SU-DHL-6 (cell line): ENCODE data around the gene LRRC43.

Source experiments
- H2AFZ ChIP-seq: fragments of 200-600 bp; sonication (generic); 2 replicates; pipeline ENCODE4 v1.6.1; 2014; ENCODE audit warnings: low read depth, mild to moderate bottlenecking, moderate library complexity, mixed read lengths, antibody characterized with exemption, low read length; ENCODE audit not compliant: severe bottlenecking
- H3F3A ChIP-seq: fragments of 200-600 bp; shearing (Covaris generic); 2 replicates; pipeline ENCODE4 v1.6.0; 2016; ENCODE audit warnings: antibody characterized with exemption, mild to moderate bottlenecking; ENCODE audit not compliant: insufficient read depth
- H3K27ac ChIP-seq: fragments of 200-600 bp; sonication (generic); 2 replicates; pipeline ENCODE4 v1.5.1; 2016; ENCODE audit warnings: low read depth, mild to moderate bottlenecking, low read length, moderate library complexity, mixed read lengths
- H3K27me3 ChIP-seq: fragments of 200-600 bp; sonication (generic), shearing (Covaris generic); 2 replicates; pipeline ENCODE4 v1.6.0; 2014; ENCODE audit warnings: mild to moderate bottlenecking, low read length
- H3K36me3 ChIP-seq: fragments of 200-600 bp; sonication (generic); 2 replicates; pipeline ENCODE4 v1.6.1; 2014; ENCODE audit warnings: mild to moderate bottlenecking, low read length, mixed read lengths
- H3K4me2 ChIP-seq: fragments of 300-600, 200-600 bp; shearing (Covaris generic), sonication (generic); 2 replicates; pipeline ENCODE4 v1.6.0; 2014; ENCODE audit warnings: low read length, low read depth, mild to moderate bottlenecking; ENCODE audit not compliant: poor library complexity, severe bottlenecking
- H3K4me3 ChIP-seq: fragments of 200-600 bp; sonication (generic); 2 replicates; pipeline ENCODE4 v1.5.1; 2014; ENCODE audit warnings: antibody characterized with exemption, low read length, mild to moderate bottlenecking, mixed read lengths; ENCODE audit not compliant: insufficient read depth, poor library complexity, severe bottlenecking
- H3K79me2 ChIP-seq: fragments of 200-600 bp; sonication (generic); 2 replicates; pipeline ENCODE4 v1.6.1; 2014; ENCODE audit warnings: mild to moderate bottlenecking, low read length, moderate library complexity; ENCODE audit not compliant: insufficient read depth
- H3K9ac ChIP-seq: fragments of 200-600 bp; sonication (generic); 2 replicates; pipeline ENCODE4 v1.7.0; 2014; ENCODE audit warnings: mild to moderate bottlenecking, low read length
- H3K9me2 ChIP-seq: fragments of 200-600 bp; sonication (generic); replicated peaks from 2 replicates; pipeline ENCODE4 v1.6.1; 2014; ENCODE audit warnings: low read length; ENCODE audit not compliant: insufficient read depth
- H3K9me3 ChIP-seq: fragments of 200-600 bp; sonication (generic); 2 replicates; pipeline ENCODE4 v1.6.1; 2014; ENCODE audit warnings: low read length, mixed read lengths; ENCODE audit not compliant: insufficient read depth
- H4K20me1 ChIP-seq: fragments of 200-600 bp; sonication (generic); 2 replicates; pipeline ENCODE4 v1.6.1; 2014; ENCODE audit warnings: low read depth, mild to moderate bottlenecking, antibody characterized with exemption, low read length, moderate library complexity, mixed read lengths
- EZH2phosphoT487 ChIP-seq: fragments of 200-600 bp; sonication (generic), shearing (Covaris generic); conservative IDR thresholded peaks from 2 replicates; pipeline ENCODE4 v1.6.1; 2018; ENCODE audit warnings: mild to moderate bottlenecking, antibody characterized with exemption, low read length, moderate library complexity, mixed read lengths
- TF ChIP-seq, protein P1 (sequence below): fragments of 200-600 bp; sonication (generic); IDR thresholded peaks from one replicate; pipeline ENCODE4 v1.5.1; 2017; ENCODE audit warnings: antibody characterized with exemption, mild to moderate bottlenecking, low read length, moderate library complexity; ENCODE audit not compliant: insufficient read depth, poor library complexity, severe bottlenecking

LRRC43 gene

DNA sequence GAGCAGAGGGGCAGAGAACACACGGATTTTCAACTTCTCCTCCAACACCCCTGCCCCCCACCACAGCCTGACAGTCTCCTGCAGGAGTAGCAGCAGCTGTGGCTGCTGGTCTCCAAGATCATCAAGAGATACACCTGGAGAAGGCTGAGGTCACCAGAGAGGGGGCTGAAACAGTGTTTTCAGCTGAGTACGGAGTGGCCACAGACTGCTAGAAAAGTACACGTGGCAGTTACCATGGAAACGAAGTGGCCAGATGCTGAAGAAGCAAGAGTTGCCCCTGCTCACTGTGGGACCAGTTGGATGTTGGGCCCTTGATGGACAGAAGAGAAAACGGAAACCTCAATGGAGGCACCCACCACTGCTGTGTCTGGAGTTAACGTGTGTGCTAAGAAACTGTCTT, 47.9 kb downstream of the LRRC43 start:
- H3K4me2 ChIP-seq, result no peak overlapping the region
- no peak overlapping the region for H2AFZ ChIP-seq
- H3K36me3 ChIP-seq, result peaks cover 2% of the 10 kb centered on the region; the same call in 1 of the 2 replicates
- H3K27ac ChIP-seq, result no peak overlapping the region
- no peaks in the 10 kb centered on the region for H3K9me2 ChIP-seq
- H3F3A ChIP-seq, result peaks cover 3% of the 10 kb centered on the region; the same call in 1 of the 2 replicates
- H3K79me2 ChIP-seq, result no peaks in the 10 kb centered on the region
- TF ChIP-seq EZH2phosphoT487, result no peak
- TF ChIP-seq, protein P1, sequence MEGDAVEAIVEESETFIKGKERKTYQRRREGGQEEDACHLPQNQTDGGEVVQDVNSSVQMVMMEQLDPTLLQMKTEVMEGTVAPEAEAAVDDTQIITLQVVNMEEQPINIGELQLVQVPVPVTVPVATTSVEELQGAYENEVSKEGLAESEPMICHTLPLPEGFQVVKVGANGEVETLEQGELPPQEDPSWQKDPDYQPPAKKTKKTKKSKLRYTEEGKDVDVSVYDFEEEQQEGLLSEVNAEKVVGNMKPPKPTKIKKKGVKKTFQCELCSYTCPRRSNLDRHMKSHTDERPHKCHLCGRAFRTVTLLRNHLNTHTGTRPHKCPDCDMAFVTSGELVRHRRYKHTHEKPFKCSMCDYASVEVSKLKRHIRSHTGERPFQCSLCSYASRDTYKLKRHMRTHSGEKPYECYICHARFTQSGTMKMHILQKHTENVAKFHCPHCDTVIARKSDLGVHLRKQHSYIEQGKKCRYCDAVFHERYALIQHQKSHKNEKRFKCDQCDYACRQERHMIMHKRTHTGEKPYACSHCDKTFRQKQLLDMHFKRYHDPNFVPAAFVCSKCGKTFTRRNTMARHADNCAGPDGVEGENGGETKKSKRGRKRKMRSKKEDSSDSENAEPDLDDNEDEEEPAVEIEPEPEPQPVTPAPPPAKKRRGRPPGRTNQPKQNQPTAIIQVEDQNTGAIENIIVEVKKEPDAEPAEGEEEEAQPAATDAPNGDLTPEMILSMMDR, result no peak
- no peaks in the 10 kb centered on the region for H3K9me3 ChIP-seq
- H3K9ac ChIP-seq, result no peak overlapping the region
- no peak overlapping the region for H3K4me3 ChIP-seq
- H3K27me3 ChIP-seq, result no peaks in the 10 kb centered on the region
- H4K20me1 ChIP-seq, result no peaks in the 10 kb centered on the region

- no peaks in the 10 kb centered on the region for H3K9me3 ChIP-seq
- H3K27ac ChIP-seq, result no peak overlapping the region
- no peak overlapping the region for H2AFZ ChIP-seq
- no peak overlapping the region for H3K9ac ChIP-seq
- H3F3A ChIP-seq, result peaks cover 3% of the 10 kb centered on the region; the same call in 1 of the 2 replicates
- no peak for TF ChIP-seq EZH2phosphoT487
- TF ChIP-seq, protein P1, result no peak
- H3K27me3 ChIP-seq, result no peaks in the 10 kb centered on the region
- peaks cover 2% of the 10 kb centered on the region; the same call in 1 of the 2 replicates for H3K36me3 ChIP-seq
- H4K20me1 ChIP-seq, result no peaks in the 10 kb centered on the region
- no peak overlapping the region for H3K4me3 ChIP-seq
- H3K4me2 ChIP-seq, result no peak overlapping the region
- H3K79me2 ChIP-seq, result no peaks in the 10 kb centered on the region
- no peaks in the 10 kb centered on the region for H3K9me2 ChIP-seq
Observed at GRCh38 chr12:122232691-122233090, 49.8 kb downstream of the LRRC43 start.

- peaks cover 2% of the 10 kb centered on the region; the same call in 1 of the 2 replicates for H3K36me3 ChIP-seq
- no peak overlapping the region for H3K4me2 ChIP-seq
- no peaks in the 10 kb centered on the region for H3K27me3 ChIP-seq
- H3K9me3 ChIP-seq, result no peaks in the 10 kb centered on the region
- H3K27ac ChIP-seq, result no peak overlapping the region
- H3K9me2 ChIP-seq, result no peaks in the 10 kb centered on the region
- TF ChIP-seq, protein P1, result no peak
- TF ChIP-seq EZH2phosphoT487, result no peak
- H3K9ac ChIP-seq, result no peak overlapping the region
- H3K79me2 ChIP-seq, result no peaks in the 10 kb centered on the region
- H3F3A ChIP-seq, result no peaks in the 10 kb centered on the region
- H4K20me1 ChIP-seq, result no peaks in the 10 kb centered on the region
- H2AFZ ChIP-seq, result no peak overlapping the region
- H3K4me3 ChIP-seq, result no peak overlapping the region
Observed at GRCh38 chr12:122235741-122236140, 52.8 kb downstream of the LRRC43 start.
